Measurements from ENCODE around the gene OGFOD2. TPM values are rescaled to one million over a fixed set of nuclear protein-coding genes. Genes with fewer than 3 reads are reported as not detected.

Gene OGFOD2
- total RNA-seq, result 10.4 and 11.3 TPM in 2 replicates

GRCh38 chr12:122974892-122975789 lies at the start of gene OGFOD2:
Gene OGFOD2 (plus strand): TSS chr12:122975244. CDS start chr12:122975252, 8 bp downstream.

GRCh38 chr12:122965851-122966742 lies 8.9 kb upstream of the OGFOD2 start, which contains the start of gene ABCB9:
Gene ABCB9 (minus strand): TSS chr12:122966463. CDS start chr12:122960235, 6,228 bp downstream.

GRCh38 chr12:122980183-122981035 lies 5.4 kb downstream of the OGFOD2 start, which contains the start of gene ARL6IP4:
Gene ARL6IP4 (plus strand): TSS chr12:122980681. CDS start chr12:122981140, 459 bp downstream.

Small RNA genes within 50 kb of the gene (small RNA-seq; reads per million reads assigned to genes)
- gene ARL6IP4 (not detected), gene MIR4304 (not detected)

Other genes starting within 250 kb of the OGFOD2 start
- gene HCAR1, start 244.4 kb upstream of the OGFOD2 start, total RNA-seq, result under 0.01 and 0.16 TPM in 2 replicates
- gene DENR, start 222.4 kb upstream of the OGFOD2 start, total RNA-seq, result 29.4 and 36.8 TPM in 2 replicates
- 0.49 and 0.65 TPM in 2 replicates for gene CCDC62, start 200.7 kb upstream of the OGFOD2 start, total RNA-seq
- 7.4 and 8.0 TPM in 2 replicates for gene HIP1R, start 139.8 kb upstream of the OGFOD2 start, total RNA-seq
- gene VPS37B, start 79.1 kb upstream of the OGFOD2 start, total RNA-seq, result 32.3 and 39.1 TPM in 2 replicates
- 10.7 and 14.4 TPM in 2 replicates for gene ABCB9, start 8.8 kb upstream of the OGFOD2 start, total RNA-seq
- 70.7 and 104 TPM in 2 replicates for gene ARL6IP4, start 5.4 kb downstream of the OGFOD2 start, total RNA-seq
- gene PITPNM2, start 175.8 kb downstream of the OGFOD2 start, total RNA-seq, result 6.9 and 7.0 TPM in 2 replicates